Activated CD8-positive, alpha-beta memory T cell treated with anti-CD3 and anti-CD28 coated beads, Interleukin-2, amount 10 ng/mL, durations not matched to agents 7 days and 5 days (primary cell): ENCODE measurements around the gene OLAH. TPM values are rescaled to one million over a fixed set of nuclear protein-coding genes. Genes with fewer than 3 reads are reported as not detected.
A peak's percentile ranks its signal among the peaks of the same experiment; 100 is the strongest.
"Not testable (repeated sequence)": the region's sequence is repeated elsewhere in the genome, so short reads cannot be mapped to it uniquely, and the experiment has no call there.

Source experiments
- ATAC-seq: fragments of 150-1000 bp; cut with Tn5 transposase; one replicate; pipeline ENCODE4 v1.10.0; 2021; ENCODE audit warnings: moderate library complexity
- CTCF ChIA-PET: fragments of 350-600 bp; sonication (Branson Sonifier 250); formaldehyde crosslinking; loops from one replicate; lab custom pipeline; 2021; ENCODE audit warnings: antibody characterized with exemption; lab: Charles Lee
- DNase-seq: peaks from one replicate; pipeline ENCODE4 v3.0.0-alpha.2; 2020
- H3K27ac Mint-ChIP-seq: one replicate; pipeline ENCODE4 v1.8.0; 2021; ENCODE audit warnings: mild to moderate bottlenecking, mixed read lengths
- H3K27me3 Mint-ChIP-seq: one replicate; pipeline ENCODE4 v1.8.0; 2021; ENCODE audit warnings: mixed read lengths
- H3K36me3 Mint-ChIP-seq: one replicate; pipeline ENCODE4 v1.8.0; 2021; ENCODE audit warnings: mild to moderate bottlenecking, mixed read lengths
- H3K4me1 Mint-ChIP-seq: one replicate; pipeline ENCODE4 v1.8.0; 2021; ENCODE audit warnings: mixed read lengths
- H3K4me3 Mint-ChIP-seq: one replicate; pipeline ENCODE4 v1.8.0; 2021; ENCODE audit warnings: mild to moderate bottlenecking, moderate library complexity, mixed read lengths
- H3K9me3 Mint-ChIP-seq: one replicate; pipeline ENCODE4 v1.8.0; 2022; ENCODE audit warnings: low read depth, mixed read lengths
- total RNA-seq, 2 experiments: library from RNA; stranded (reverse); gene quantifications; one replicate each; pipeline ENCODE4 v1.2.3, GENCODE V29; 2021

Gene OLAH
- under 1 TPM; 0.49 to 0.79 TPM for total RNA-seq

GRCh38 chr10:15043674-15044073 is at the start of gene OLAH:
Gene OLAH, plus strand, starts transcription at chr10:15043943. Its CDS starts 3,346 bp downstream, at chr10:15047289.
- Mint-ChIP-seq H3K9me3 (peaks cover 2% of the 10 kb centered on the region), H3K4me1 (peaks cover 23% of the 10 kb centered on the region), H3K27ac (peak within 1 kb of the TSS; percentile 66), H3K27me3 (no peaks in the 10 kb centered on the region), H3K36me3 (peaks cover 2% of the 10 kb centered on the region), H3K4me3 (no peak within 1 kb of the TSS)
- no peak for DNase-seq
- CTCF ChIA-PET: interaction anchor here (0.6 kb wide), 1 partner anchor 38 kb away, joined by 3 read pairs; no protein-coding TSS in a partner anchor
- peak; percentile 23 for ATAC-seq

- ATAC-seq (no peak), DNase-seq (no peak)
- CTCF ChIA-PET: no interaction called here
- Mint-ChIP-seq H3K36me3 (no peaks in the 10 kb centered on the region), H3K4me3 (no peak overlapping the region), H3K27me3 (peaks cover 5% of the 10 kb centered on the region), H3K27ac (no peak overlapping the region), H3K9me3 (no peaks in the 10 kb centered on the region), H3K4me1 (peaks cover 7% of the 10 kb centered on the region)
Observed at GRCh38 chr10:14995964-14996565, 47.7 kb upstream of the OLAH start.

GRCh38 chr10:15013530-15013929 is 30.2 kb upstream of the OLAH start:
- H3K27me3 Mint-ChIP-seq, ATAC-seq: not testable (repeated sequence)

GRCh38 chr10:15015451-15015850 is 28.3 kb upstream of the OLAH start:
- Mint-ChIP-seq H3K36me3 (no peaks in the 10 kb centered on the region), H3K4me1 (no peaks in the 10 kb centered on the region), H3K27ac (no peak overlapping the region), H3K4me3 (no peak overlapping the region), H3K9me3 (no peaks in the 10 kb centered on the region), H3K27me3 (peaks cover 3% of the 10 kb centered on the region)
- ATAC-seq: no peak
- CTCF ChIA-PET: no interaction called here
- DNase-seq: no peak

More at GRCh38 chr10:15013530-15013929, 30.2 kb upstream of the OLAH start:
- H3K4me3 Mint-ChIP-seq, H3K4me1 Mint-ChIP-seq, DNase-seq, H3K9me3 Mint-ChIP-seq, H3K27ac Mint-ChIP-seq, CTCF ChIA-PET, H3K36me3 Mint-ChIP-seq: not testable (repeated sequence)

GRCh38 chr10:15020966-15021365 is 22.8 kb upstream of the OLAH start:
- H3K27me3 Mint-ChIP-seq: not testable (repeated sequence)

GRCh38 chr10:15023079-15023478 is 20.7 kb upstream of the OLAH start:
- CTCF ChIA-PET, H3K27ac Mint-ChIP-seq, ATAC-seq, DNase-seq, H3K27me3 Mint-ChIP-seq, H3K4me3 Mint-ChIP-seq, H3K36me3 Mint-ChIP-seq, H3K4me1 Mint-ChIP-seq, H3K9me3 Mint-ChIP-seq: not testable (repeated sequence)

More at GRCh38 chr10:15020966-15021365, 22.8 kb upstream of the OLAH start:
- DNase-seq, H3K4me3 Mint-ChIP-seq, CTCF ChIA-PET, H3K36me3 Mint-ChIP-seq, H3K4me1 Mint-ChIP-seq, ATAC-seq, H3K27ac Mint-ChIP-seq, H3K9me3 Mint-ChIP-seq: not testable (repeated sequence)

GRCh38 chr10:15024017-15025004 is 19.4 kb upstream of the OLAH start:
- H3K27ac Mint-ChIP-seq, CTCF ChIA-PET, DNase-seq, H3K27me3 Mint-ChIP-seq, ATAC-seq, H3K9me3 Mint-ChIP-seq, H3K4me3 Mint-ChIP-seq, H3K4me1 Mint-ChIP-seq, H3K36me3 Mint-ChIP-seq: not testable (repeated sequence)

- ATAC-seq, H3K4me1 Mint-ChIP-seq, CTCF ChIA-PET, H3K36me3 Mint-ChIP-seq, H3K4me3 Mint-ChIP-seq, H3K9me3 Mint-ChIP-seq, H3K27me3 Mint-ChIP-seq, DNase-seq, H3K27ac Mint-ChIP-seq: not testable (repeated sequence)
Observed at GRCh38 chr10:15025040-15025439, 18.7 kb upstream of the OLAH start.

- no peak for ATAC-seq
- Mint-ChIP-seq H3K27ac (no peak overlapping the region), H3K27me3 (no peaks in the 10 kb centered on the region), H3K4me1 (peaks cover 6% of the 10 kb centered on the region), H3K4me3 (no peak overlapping the region), H3K36me3 (no peaks in the 10 kb centered on the region), H3K9me3 (no peaks in the 10 kb centered on the region)
- DNase-seq: no peak
- CTCF ChIA-PET: no interaction called here
Observed at GRCh38 chr10:15027741-15028140, 16.0 kb upstream of the OLAH start.

- CTCF ChIA-PET: no interaction called here
- peaks cover 6% of the 10 kb centered on the region for H3K4me1 Mint-ChIP-seq
- ATAC-seq: no peak
- no peaks in the 10 kb centered on the region for H3K9me3 Mint-ChIP-seq
- H3K36me3 Mint-ChIP-seq: no peaks in the 10 kb centered on the region
- no peak for DNase-seq
- no peak overlapping the region for H3K4me3 Mint-ChIP-seq
- H3K27ac Mint-ChIP-seq: no peak overlapping the region
- no peaks in the 10 kb centered on the region for H3K27me3 Mint-ChIP-seq
Observed at GRCh38 chr10:15035385-15036301, 8.1 kb upstream of the OLAH start.

GRCh38 chr10:15037691-15038090 is 6.1 kb upstream of the OLAH start:
- no peak overlapping the region for H3K27ac Mint-ChIP-seq
- no peaks in the 10 kb centered on the region for H3K27me3 Mint-ChIP-seq
- H3K4me1 Mint-ChIP-seq: peaks cover 8% of the 10 kb centered on the region
- H3K36me3 Mint-ChIP-seq: no peaks in the 10 kb centered on the region
- DNase-seq (no peak), ATAC-seq (no peak)
- no peak overlapping the region for H3K4me3 Mint-ChIP-seq
- CTCF ChIA-PET: interaction anchor here (1.1 to 1.2 kb wide), 2 partner anchors 50 to 109 kb away, joined by 3 read pairs; no protein-coding TSS in a partner anchor
- H3K9me3 Mint-ChIP-seq: no peaks in the 10 kb centered on the region

- Mint-ChIP-seq H3K9me3 (no peaks in the 10 kb centered on the region), H3K36me3 (no peaks in the 10 kb centered on the region), H3K27me3 (no peaks in the 10 kb centered on the region), H3K4me3 (no peak overlapping the region), H3K27ac (no peak overlapping the region), H3K4me1 (peaks cover 8% of the 10 kb centered on the region)
- ATAC-seq (no peak), DNase-seq (no peak)
- CTCF ChIA-PET: no interaction called here
Observed at GRCh38 chr10:15038416-15038815, 5.3 kb upstream of the OLAH start.

GRCh38 chr10:15045380-15045779 is 1.6 kb downstream of the OLAH start:
- Mint-ChIP-seq H3K9me3 (peaks cover 2% of the 10 kb centered on the region), H3K36me3 (peaks cover 2% of the 10 kb centered on the region), H3K27ac (no peak overlapping the region), H3K4me3 (no peak overlapping the region), H3K27me3 (no peaks in the 10 kb centered on the region), H3K4me1 (peaks cover 22% of the 10 kb centered on the region)
- DNase-seq (no peak), ATAC-seq (no peak)
- CTCF ChIA-PET: no interaction called here
